ENCODE data around the gene PDE4B.
A peak's percentile ranks its signal among the peaks of the same experiment; 100 is the strongest.

The PDE4B gene

GRCh38 chr1:66372522-66373101 lies 579.9 kb downstream of the PDE4B start:
- no peak for DNase-seq

DNA sequence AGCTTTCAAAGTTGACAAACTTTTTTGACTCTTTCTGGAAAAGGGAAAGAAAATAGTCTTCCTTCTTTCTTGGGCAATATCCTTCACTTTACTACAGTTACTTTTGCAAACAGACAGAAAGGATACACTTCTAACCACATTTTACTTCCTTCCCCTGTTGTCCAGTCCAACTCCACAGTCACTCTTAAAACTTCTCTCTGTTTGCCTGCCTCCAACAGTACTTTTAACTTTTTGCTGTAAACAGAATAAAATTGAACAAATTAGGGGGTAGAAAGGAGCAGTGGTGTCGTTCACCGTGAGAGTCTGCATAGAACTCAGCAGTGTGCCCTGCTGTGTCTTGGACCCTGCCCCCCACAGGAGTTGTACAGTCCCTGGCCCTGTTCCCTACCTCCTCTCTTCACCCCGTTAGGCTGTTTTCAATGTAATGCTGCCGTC lies 580.5 kb downstream of the PDE4B start:
- DNase-seq = no peak

DNA sequence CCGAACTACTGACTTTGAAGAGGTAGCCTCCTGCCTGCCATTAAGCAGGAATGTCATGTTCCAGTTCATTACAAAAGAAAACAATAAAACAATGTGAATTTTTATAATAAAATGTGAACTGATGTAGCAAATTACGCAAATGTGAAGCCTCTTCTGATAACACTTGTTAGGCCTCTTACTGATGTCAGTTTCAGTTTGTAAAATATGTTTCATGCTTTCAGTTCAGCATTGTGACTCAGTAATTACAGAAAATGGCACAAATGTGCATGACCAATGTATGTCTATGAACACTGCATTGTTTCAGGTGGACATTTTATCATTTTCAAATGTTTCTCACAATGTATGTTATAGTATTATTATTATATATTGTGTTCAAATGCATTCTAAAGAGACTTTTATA lies 581.5 kb downstream of the PDE4B start:
- no peak for DNase-seq

GRCh38 chr1:66374561-66375111 lies 581.9 kb downstream of the PDE4B start:
- DNase-seq = peak; percentile 84

- peak; percentile 34 for DNase-seq
Observed at GRCh38 chr1:66375125-66375524, 582.4 kb downstream of the PDE4B start.

GRCh38 chr1:66380452-66381212 lies 587.9 kb downstream of the PDE4B start:
- DNase-seq = no peak

DNA sequence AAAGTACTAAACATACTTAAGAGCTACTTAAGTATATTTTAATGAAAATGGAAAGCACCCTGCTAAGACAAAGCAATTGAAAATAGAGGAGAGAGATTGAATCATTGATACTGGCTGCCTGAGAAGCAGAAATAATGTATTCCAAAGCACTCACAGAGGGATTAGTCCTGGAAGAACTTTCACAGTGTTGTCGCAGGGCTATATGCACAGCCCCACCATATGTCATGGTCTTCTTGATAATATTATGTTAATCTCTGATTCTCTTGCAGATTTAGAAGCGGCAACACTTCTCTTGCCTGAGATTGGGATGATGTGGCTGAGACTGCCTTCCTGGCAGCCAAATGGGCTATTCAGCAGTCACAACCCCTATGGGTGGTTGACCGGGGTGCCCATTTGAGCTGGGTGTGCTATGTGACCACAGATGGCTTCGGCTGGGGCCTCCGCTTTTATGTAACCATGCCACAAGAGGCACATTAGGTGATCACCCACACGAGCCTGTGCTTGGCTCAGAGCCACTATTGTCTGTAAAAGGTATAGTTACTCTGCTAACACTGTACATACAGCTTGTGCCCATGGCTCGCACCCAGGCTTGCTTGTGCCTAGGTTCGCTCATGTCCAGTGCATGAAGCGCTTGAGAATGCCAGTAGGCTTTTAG lies 589.1 kb downstream of the PDE4B start:
- DNase-seq = no peak

DNA sequence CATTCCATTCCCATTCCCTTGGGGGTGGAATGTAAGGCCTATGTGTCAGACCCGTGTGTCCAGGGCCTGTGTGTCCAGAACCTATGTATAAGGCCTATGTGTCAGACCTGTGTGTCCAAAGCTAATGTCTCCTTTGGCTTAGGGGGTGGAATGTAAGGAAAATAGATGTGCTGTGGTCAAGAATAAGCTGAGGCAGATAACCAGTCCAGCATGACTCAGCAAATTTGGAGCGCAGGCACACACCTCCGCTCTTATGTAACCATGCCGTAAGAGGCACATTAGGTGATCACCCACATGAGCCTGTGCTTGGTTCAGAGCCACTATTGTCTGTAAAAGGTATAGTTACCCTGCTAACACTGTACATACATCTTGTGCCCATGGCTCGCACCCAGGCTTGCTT lies 590.5 kb downstream of the PDE4B start:
- no peak for DNase-seq

- DNase-seq = no peak
Observed at GRCh38 chr1:66383611-66384010, 590.9 kb downstream of the PDE4B start.

DNA sequence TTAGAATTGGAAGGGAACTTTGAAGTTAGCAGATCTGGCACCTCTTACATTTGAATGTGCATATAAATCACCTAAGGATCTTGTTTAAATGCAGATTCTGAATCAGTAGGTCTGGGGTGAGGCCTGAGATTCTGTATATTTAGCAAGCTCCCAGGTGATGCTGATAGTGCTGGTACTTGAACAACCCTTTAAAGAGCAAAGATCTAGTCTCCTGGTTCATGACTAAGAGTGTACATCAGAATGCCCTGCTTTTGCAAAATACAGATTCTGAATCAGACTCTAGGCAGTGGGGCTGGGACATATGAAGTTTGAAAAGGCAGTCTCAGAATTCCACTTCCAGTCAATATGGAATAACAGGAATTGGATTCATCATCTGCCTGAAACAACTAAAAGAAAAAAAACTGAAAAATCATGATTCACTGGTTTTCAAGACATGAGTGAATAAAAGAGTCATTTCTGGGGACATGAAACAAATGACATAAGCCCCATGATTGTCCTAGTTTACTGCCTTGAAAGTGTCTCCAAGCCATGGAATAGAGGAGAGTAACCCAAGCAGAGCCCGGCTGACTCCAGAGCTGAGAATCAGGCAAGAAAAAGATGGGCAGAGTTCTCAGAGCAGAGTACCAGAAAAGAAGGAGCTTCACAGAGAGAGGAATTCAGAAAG lies 591.7 kb downstream of the PDE4B start:
- no peak for DNase-seq

DNA sequence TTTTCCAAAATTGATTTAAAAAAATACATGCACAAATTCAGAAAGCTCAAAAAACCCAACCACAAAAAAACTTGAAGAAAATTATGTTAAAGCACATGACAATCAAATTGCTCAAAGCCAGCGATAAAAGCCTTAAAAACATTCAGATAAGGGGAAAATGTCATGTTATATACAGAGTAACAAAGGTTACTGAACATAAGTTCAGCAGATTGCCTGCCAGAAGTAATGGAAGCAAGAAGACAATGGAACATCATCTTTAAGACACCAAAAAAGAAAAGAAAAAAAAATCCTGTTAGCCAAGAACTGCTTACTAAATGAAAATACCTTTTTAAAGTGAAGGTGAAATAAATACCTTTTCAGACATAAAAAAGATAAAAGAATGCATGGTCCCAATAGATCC lies 594.0 kb downstream of the PDE4B start:
- no peak for DNase-seq

GRCh38 chr1:66388913-66389312 lies 596.2 kb downstream of the PDE4B start:
- DNase-seq = no peak

GRCh38 chr1:66393586-66394287 lies 601.0 kb downstream of the PDE4B start:
- no peak for DNase-seq

DNA sequence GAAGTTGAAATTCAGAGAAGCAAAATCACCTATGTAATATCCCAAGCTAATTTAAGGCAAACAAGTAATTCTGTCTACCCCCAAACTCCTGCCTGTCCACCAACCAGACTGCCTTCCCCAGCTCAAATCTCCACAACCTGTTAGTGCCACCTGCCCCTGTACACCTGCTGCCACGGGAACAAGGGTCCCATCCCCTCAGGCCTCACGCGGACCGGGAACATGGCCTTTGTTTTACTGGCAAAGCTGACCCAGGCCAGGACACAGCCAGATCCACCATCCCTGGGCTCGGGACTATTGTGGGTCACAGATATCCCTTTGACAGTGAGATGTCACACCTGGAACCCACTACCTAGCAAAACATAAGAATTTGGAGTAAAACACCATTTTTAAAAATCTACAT lies 601.9 kb downstream of the PDE4B start:
- DNase-seq = no peak

DNA sequence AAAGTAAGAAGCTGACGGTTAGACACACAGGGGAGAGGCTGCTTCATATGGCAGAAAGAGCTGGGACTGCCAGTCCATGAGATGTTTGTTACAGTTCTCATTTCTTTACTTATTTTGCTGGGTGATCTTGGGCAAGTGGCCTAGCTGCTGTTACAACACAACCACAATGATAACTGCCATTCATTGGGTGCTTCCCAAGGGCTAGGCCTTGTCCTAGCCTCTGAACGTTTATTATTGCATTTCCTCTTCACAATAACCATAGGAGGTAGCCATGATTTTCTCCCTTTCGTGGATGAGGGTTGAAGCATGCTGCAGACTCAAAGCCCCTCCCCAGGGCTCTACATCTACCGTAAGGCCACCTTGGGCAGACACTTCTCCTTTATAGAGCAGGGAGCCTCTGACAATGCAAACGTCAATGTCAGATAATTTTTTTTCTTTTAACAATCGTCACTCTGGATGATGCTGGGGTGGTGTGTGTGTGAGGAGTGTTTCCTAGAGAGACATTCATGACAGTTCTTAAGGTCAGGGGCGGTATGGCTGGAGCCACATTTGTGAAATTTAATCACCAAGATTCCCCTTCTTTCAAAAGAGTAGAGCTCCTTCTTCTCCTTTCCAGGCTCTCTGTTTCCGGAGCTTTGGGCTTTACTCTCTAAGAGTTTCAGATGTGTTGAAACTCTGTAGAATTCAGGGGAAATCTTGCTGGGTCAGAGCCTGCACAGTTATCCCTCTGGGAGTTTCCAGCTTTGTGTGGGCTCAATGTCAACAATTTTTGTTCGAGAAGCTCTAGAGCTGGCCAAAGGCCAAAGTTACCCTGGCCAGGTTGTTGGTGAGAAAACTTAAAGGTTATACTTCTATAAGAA lies 602.7 kb downstream of the PDE4B start:
- DNase-seq = no peak

DNA sequence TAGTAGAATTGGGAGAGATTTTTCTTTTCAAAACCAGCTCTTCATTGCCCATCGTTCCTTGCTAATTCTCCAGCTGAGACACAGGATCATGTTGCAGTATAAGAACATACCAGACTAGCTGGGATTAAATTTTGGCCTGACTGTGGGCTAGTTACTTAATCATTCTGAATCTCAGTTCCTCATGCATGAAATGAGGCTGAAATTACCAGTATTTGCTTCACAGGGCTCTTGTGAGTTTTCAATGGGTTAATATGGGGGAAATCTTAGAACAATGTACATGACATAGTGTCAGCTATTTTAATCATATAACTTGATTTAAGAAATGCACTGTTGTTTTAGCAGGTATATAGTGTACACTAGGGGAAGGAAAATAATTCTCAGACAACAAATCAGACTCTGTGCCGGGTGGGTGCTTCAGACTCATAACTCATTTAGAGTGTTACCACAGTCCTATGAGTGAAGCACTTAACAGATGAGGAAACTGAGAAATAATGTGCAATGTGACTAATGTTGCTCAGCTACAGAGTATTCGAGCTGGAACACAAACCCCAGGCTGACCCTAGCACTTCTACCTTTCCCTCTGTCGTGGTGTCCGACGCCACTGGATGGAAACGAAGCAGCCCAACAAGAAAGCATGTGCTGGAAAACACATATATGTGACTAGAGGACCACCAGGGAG lies 603.7 kb downstream of the PDE4B start:
- DNase-seq = no peak

GRCh38 chr1:66397192-66397591 lies 604.5 kb downstream of the PDE4B start:
- no peak for DNase-seq

GRCh38 chr1:66399888-66400529 lies 607.3 kb downstream of the PDE4B start:
- peak; percentile 13 for DNase-seq

- DNase-seq = no peak
Observed at GRCh38 chr1:66400660-66401059, 608.0 kb downstream of the PDE4B start.

DNA sequence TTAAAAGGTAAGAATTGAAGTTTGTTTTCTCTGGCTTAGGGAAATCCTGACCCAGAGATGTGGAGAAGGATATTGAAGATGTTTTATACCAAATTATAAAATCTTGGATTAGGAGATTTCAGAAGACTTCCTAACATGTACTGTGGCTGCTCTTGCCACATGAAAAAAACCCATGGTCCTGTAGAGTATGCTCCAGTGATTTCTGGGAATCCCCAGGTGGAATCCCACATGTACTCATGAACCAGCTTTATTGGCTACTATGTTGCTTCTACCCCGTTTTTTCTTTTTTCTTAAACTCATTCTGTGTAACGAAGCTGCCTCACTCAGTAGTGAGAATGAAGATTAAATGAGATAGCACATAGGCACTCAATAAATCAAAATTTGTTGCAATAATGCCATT lies 608.5 kb downstream of the PDE4B start:
- DNase-seq = no peak

DNA sequence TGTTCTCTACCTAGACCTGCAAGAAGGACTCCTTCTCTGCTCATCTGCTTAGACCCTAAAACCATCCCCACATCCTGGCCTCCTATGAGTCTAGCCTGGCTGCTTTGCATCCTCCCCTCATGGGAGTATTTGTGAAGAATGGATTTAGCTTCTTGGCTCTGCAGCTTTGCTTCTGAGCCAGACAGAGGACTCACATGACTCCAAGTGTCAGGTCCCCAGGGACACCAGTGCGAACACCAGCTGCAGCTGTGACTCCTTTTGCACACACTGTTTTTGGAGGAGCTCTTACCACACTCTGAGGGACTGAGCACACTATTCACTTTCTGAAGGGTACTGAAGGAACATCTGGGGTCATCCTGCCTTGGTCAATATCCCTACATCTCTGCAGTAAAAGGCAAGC lies 609.5 kb downstream of the PDE4B start:
- no peak for DNase-seq

Data from HCEC 1CT (cell line).